ENCODE results near the gene RAB6B.

RAB6B gene

GRCh38 chr3:133937061-133937686 lies 41.5 kb upstream of the RAB6B start:
- Histone ChIP-seq H3K27ac (ENCODE audit: low read length) (no peak overlapping the region), H3K9ac (ENCODE audit: low read depth, low read length) (no peak overlapping the region), H3K27me3 (ENCODE audit: insufficient read depth, low read length) (no peaks in the 10 kb centered on the region)

GRCh38 chr3:133935843-133936769 lies 40.4 kb upstream of the RAB6B start:
- H3K27me3 ChIP-seq (ENCODE audit: insufficient read depth, low read length) = no peaks in the 10 kb centered on the region
- H3K27ac ChIP-seq (ENCODE audit: low read length) = no peak overlapping the region
- H3K4me3 ChIP-seq (ENCODE audit: low read length) = no peak overlapping the region
- no peaks in the 10 kb centered on the region for H3K4me1 ChIP-seq (ENCODE audit: insufficient read depth, low read length)
- no peaks in the 10 kb centered on the region for H3K36me3 ChIP-seq (ENCODE audit: insufficient read depth, low read depth, low read length)
- H3K9ac ChIP-seq (ENCODE audit: low read depth, low read length) = no peak overlapping the region
- no peaks in the 10 kb centered on the region for H3K9me3 ChIP-seq (ENCODE audit: insufficient read depth, low read depth, low read length)

More at GRCh38 chr3:133937061-133937686, 41.5 kb upstream of the RAB6B start:
- no peak overlapping the region for H3K4me3 ChIP-seq (ENCODE audit: low read length)
- no peaks in the 10 kb centered on the region for H3K36me3 ChIP-seq (ENCODE audit: insufficient read depth, low read depth, low read length)
- no peaks in the 10 kb centered on the region for H3K9me3 ChIP-seq (ENCODE audit: insufficient read depth, low read depth, low read length)
- no peaks in the 10 kb centered on the region for H3K4me1 ChIP-seq (ENCODE audit: insufficient read depth, low read length)

GRCh38 chr3:133934996-133935842 lies 39.5 kb upstream of the RAB6B start:
- H3K4me3 ChIP-seq (ENCODE audit: low read length) = no peak overlapping the region
- H3K9ac ChIP-seq (ENCODE audit: low read depth, low read length) = no peak overlapping the region
- H3K36me3 ChIP-seq (ENCODE audit: insufficient read depth, low read depth, low read length) = no peaks in the 10 kb centered on the region
- H3K27ac ChIP-seq (ENCODE audit: low read length) = no peak overlapping the region
- no peaks in the 10 kb centered on the region for H3K27me3 ChIP-seq (ENCODE audit: insufficient read depth, low read length)
- H3K9me3 ChIP-seq (ENCODE audit: insufficient read depth, low read depth, low read length) = no peaks in the 10 kb centered on the region
- no peaks in the 10 kb centered on the region for H3K4me1 ChIP-seq (ENCODE audit: insufficient read depth, low read length)

- H3K4me3 ChIP-seq (ENCODE audit: low read length) = no peak overlapping the region
- no peaks in the 10 kb centered on the region for H3K36me3 ChIP-seq (ENCODE audit: insufficient read depth, low read depth, low read length)
- no peaks in the 10 kb centered on the region for H3K9me3 ChIP-seq (ENCODE audit: insufficient read depth, low read depth, low read length)
- H3K27ac ChIP-seq (ENCODE audit: low read length) = no peak overlapping the region
- H3K4me1 ChIP-seq (ENCODE audit: insufficient read depth, low read length) = no peaks in the 10 kb centered on the region
- peaks cover 3% of the 10 kb centered on the region for H3K27me3 ChIP-seq (ENCODE audit: insufficient read depth, low read length)
- no peak overlapping the region for H3K9ac ChIP-seq (ENCODE audit: low read depth, low read length)
Measured at GRCh38 chr3:133934073-133934970, 38.6 kb upstream of the RAB6B start.

- Histone ChIP-seq H3K27me3 (ENCODE audit: insufficient read depth, low read length) (peaks cover 12% of the 10 kb centered on the region), H3K36me3 (ENCODE audit: insufficient read depth, low read depth, low read length) (no peaks in the 10 kb centered on the region), H3K9ac (ENCODE audit: low read depth, low read length) (no peak overlapping the region), H3K4me3 (ENCODE audit: low read length) (no peak overlapping the region), H3K4me1 (ENCODE audit: insufficient read depth, low read length) (no peaks in the 10 kb centered on the region), H3K9me3 (ENCODE audit: insufficient read depth, low read depth, low read length) (no peaks in the 10 kb centered on the region), H3K27ac (ENCODE audit: low read length) (no peak overlapping the region)
Measured at GRCh38 chr3:133933097-133934024, 37.7 kb upstream of the RAB6B start.

GRCh38 chr3:133932009-133932408 lies 36.3 kb upstream of the RAB6B start:
- H3K4me3 ChIP-seq (ENCODE audit: low read length) = no peak overlapping the region
- H3K27ac ChIP-seq (ENCODE audit: low read length) = no peak overlapping the region

GRCh38 chr3:133931084-133931483 lies 35.4 kb upstream of the RAB6B start:
- Histone ChIP-seq H3K36me3 (ENCODE audit: insufficient read depth, low read depth, low read length) (no peaks in the 10 kb centered on the region), H3K4me3 (ENCODE audit: low read length) (no peak overlapping the region), H3K9ac (ENCODE audit: low read depth, low read length) (no peak overlapping the region), H3K27ac (ENCODE audit: low read length) (no peak overlapping the region), H3K9me3 (ENCODE audit: insufficient read depth, low read depth, low read length) (no peaks in the 10 kb centered on the region), H3K4me1 (ENCODE audit: insufficient read depth, low read length) (no peaks in the 10 kb centered on the region), H3K27me3 (ENCODE audit: insufficient read depth, low read length) (peaks cover 33% of the 10 kb centered on the region)

More at GRCh38 chr3:133932009-133932408, 36.3 kb upstream of the RAB6B start:
- H3K4me1 ChIP-seq (ENCODE audit: insufficient read depth, low read length) = no peaks in the 10 kb centered on the region
- no peak overlapping the region for H3K9ac ChIP-seq (ENCODE audit: low read depth, low read length)
- no peaks in the 10 kb centered on the region for H3K36me3 ChIP-seq (ENCODE audit: insufficient read depth, low read depth, low read length)
- H3K9me3 ChIP-seq (ENCODE audit: insufficient read depth, low read depth, low read length) = no peaks in the 10 kb centered on the region
- H3K27me3 ChIP-seq (ENCODE audit: insufficient read depth, low read length) = peaks cover 24% of the 10 kb centered on the region

- no peak overlapping the region for H3K4me3 ChIP-seq (ENCODE audit: low read length)
- no peaks in the 10 kb centered on the region for H3K36me3 ChIP-seq (ENCODE audit: insufficient read depth, low read depth, low read length)
- no peaks in the 10 kb centered on the region for H3K9me3 ChIP-seq (ENCODE audit: insufficient read depth, low read depth, low read length)
- peaks cover 33% of the 10 kb centered on the region for H3K27me3 ChIP-seq (ENCODE audit: insufficient read depth, low read length)
- no peaks in the 10 kb centered on the region; the same call in 1 of the 2 replicates for H3K4me1 ChIP-seq (ENCODE audit: insufficient read depth, low read length)
- H3K27ac ChIP-seq (ENCODE audit: low read length) = no peak overlapping the region
- H3K9ac ChIP-seq (ENCODE audit: low read depth, low read length) = no peak overlapping the region
Measured at GRCh38 chr3:133930341-133930933, 34.8 kb upstream of the RAB6B start.

- Histone ChIP-seq H3K4me3 (ENCODE audit: low read length) (no peak overlapping the region), H3K9ac (ENCODE audit: low read depth, low read length) (no peak overlapping the region), H3K9me3 (ENCODE audit: insufficient read depth, low read depth, low read length) (no peaks in the 10 kb centered on the region)
Measured at GRCh38 chr3:133928903-133929607, 33.4 kb upstream of the RAB6B start.

More at GRCh38 chr3:133928903-133929607, 33.4 kb upstream of the RAB6B start:
- Histone ChIP-seq H3K27ac (ENCODE audit: low read length) (no peak overlapping the region), H3K4me1 (ENCODE audit: insufficient read depth, low read length) (no peaks in the 10 kb centered on the region; the same call in 1 of the 2 replicates), H3K36me3 (ENCODE audit: insufficient read depth, low read depth, low read length) (no peaks in the 10 kb centered on the region), H3K27me3 (ENCODE audit: insufficient read depth, low read length) (peaks cover 33% of the 10 kb centered on the region)

All from iPS-20b (cell line).